Measurements from ENCODE around the gene SMIM20. TPM values are rescaled to one million over a fixed set of nuclear protein-coding genes. Genes with fewer than 3 reads are reported as not detected.

Gene SMIM20
- total and polyA plus RNA-seq, 9 of the 15 experiments (the other 6 are each of a cell fraction or from before 2014, with no cell fraction given): 25.1 to 51.0 (median 38.9) TPM

GRCh38 chr4:25941457-25942221, 27.6 kb downstream of the SMIM20 start (continued):
- TF ChIP-seq BCLAF1 (IDR thresholded peaks at IDR 0.05; ENCODE audit: borderline replicate concordance in 1 of 2, control insufficient read depth in 1 of 2, low read depth in 2 of 2, low read length in 1 of 2) (no peak), TAF1 (IDR thresholded peaks at IDR 0.05; ENCODE audit: control insufficient read depth, extremely low read depth, insufficient read depth, low read length, severe bottlenecking) (no peak), MCM2 (IDR thresholded peaks at IDR 0.05; ENCODE audit: low read depth) (no peak), SOX6 (IDR thresholded peaks at IDR 0.05) (no peak)

- H3K27me3 ChIP-seq (ENCODE audit: control insufficient read depth in 2 of 2, insufficient read depth in 2 of 2, low read length in 2 of 2): peaks cover 7 to 13% of the 10 kb centered on the region in 2 experiments
- H3K4me3 ChIP-seq: no peak overlapping the region
- H3K36me3 ChIP-seq (ENCODE audit: control insufficient read depth, insufficient read depth, low read length): no peaks in the 10 kb centered on the region
- H3K9ac ChIP-seq (ENCODE audit: insufficient read depth in 1 of 2, low read depth in 2 of 2, low read length in 2 of 2): no peak overlapping the region
- ATAC-seq (no peak), FAIRE-seq (no peak), DNase-seq (ENCODE audit: extremely low read depth in 1 of 4, low spot score in 3 of 4) (no peak)
- H3K79me2 ChIP-seq (ENCODE audit: control insufficient read depth, insufficient read depth, low read length): no peaks in the 10 kb centered on the region
- no peak overlapping the region for H2AFZ ChIP-seq (ENCODE audit: low read depth, low read length)
- in situ Hi-C loops (cut with MboI): no loop called here
- BruUV-seq (replicated peaks): no TSS peak
- H3K9me3 ChIP-seq (replicated peaks; ENCODE audit: control insufficient read depth, insufficient read depth, low read depth, low read length): no peaks in the 10 kb centered on the region
- ChIA-PET POLR2A (interaction anchor here (0.6 kb wide), 1 partner anchor 110 kb away, joined by 5 read pairs; no protein-coding TSS in a partner anchor), CTCF (ENCODE audit: low intra/inter-chr PET ratio) (no interaction called here)
- no peaks in the 10 kb centered on the region for H3K4me1 ChIP-seq (replicated peaks in 1 of 2; ENCODE audit: control insufficient read depth in 2 of 2, insufficient read depth in 2 of 2, low read length in 2 of 2)
- no peak overlapping the region for H3K27ac ChIP-seq (ENCODE audit: extremely low read depth, low read depth, low read length)
- TF ChIP-seq ZNF184 (CRISPR knock-in tag; IDR thresholded peaks at IDR 0.05): no peak
- no peak for TF ChIP-seq ZNF696 (CRISPR knock-in tag; conservative IDR thresholded peaks at IDR 0.05)
- TF ChIP-seq CHD2 (IDR thresholded peaks at IDR 0.05; ENCODE audit: low read depth, low read length): no peak
- TF ChIP-seq RB1 (IDR thresholded peaks at IDR 0.05; ENCODE audit: low read depth): no peak
- TF ChIP-seq NRF1 (conservative IDR thresholded peaks at IDR 0.05 in 1 of 2, IDR thresholded peaks at IDR 0.05 in 1 of 2): no peak
- no peak for TF ChIP-seq POLR3G (IDR thresholded peaks at IDR 0.05; ENCODE audit: extremely low read depth, insufficient read length, insufficient replicate concordance)
- no peak for TF ChIP-seq BCL6 (CRISPR knock-in tag; IDR thresholded peaks at IDR 0.05)
- H3K4me2 ChIP-seq (ENCODE audit: insufficient read depth, low read length): no peak overlapping the region
- intact Hi-C loops (cut with micrococcal nuclease): no loop called here
- H4K20me1 ChIP-seq (replicated peaks; ENCODE audit: control insufficient read depth, insufficient read depth, low read length): no peaks in the 10 kb centered on the region
- no peaks in the 10 kb centered on the region for H3K9me1 ChIP-seq (ENCODE audit: control insufficient read depth, insufficient read depth, low read length)
Observed at GRCh38 chr4:25943312-25943711, 29.3 kb downstream of the SMIM20 start.
